HG02973 (cell line): ENCODE results near the gene EIF4A3.

ENCODE experiments used
- ATAC-seq: cut with Tn5 transposase; IDR thresholded peaks from one replicate; pipeline ENCODE4 v1.9.1; 2021; ENCODE audit warnings: moderate library complexity; ENCODE audit not compliant: unreplicated experiment

Gene EIF4A3

DNA sequence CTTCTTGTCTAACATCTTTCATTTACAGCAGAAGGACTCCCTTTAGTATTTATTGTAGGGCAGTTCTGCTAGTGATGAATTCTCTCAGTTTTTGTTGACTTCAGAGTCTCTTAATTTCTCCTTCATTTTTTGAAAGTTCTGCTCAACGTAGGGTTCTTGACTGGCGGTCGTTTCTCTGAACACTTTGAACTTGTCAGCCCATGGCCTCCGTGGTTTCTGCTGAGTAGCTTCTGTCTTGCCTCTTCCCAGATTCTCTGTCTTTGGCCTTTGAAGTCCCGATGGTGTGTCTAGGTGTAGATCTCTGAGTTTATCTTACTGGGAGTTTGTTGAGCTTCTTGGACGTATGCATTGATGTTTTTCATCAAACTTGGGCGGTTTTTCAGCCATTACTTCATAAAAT is 32.2 kb downstream of the EIF4A3 start:
- ATAC-seq, result no peak

DNA sequence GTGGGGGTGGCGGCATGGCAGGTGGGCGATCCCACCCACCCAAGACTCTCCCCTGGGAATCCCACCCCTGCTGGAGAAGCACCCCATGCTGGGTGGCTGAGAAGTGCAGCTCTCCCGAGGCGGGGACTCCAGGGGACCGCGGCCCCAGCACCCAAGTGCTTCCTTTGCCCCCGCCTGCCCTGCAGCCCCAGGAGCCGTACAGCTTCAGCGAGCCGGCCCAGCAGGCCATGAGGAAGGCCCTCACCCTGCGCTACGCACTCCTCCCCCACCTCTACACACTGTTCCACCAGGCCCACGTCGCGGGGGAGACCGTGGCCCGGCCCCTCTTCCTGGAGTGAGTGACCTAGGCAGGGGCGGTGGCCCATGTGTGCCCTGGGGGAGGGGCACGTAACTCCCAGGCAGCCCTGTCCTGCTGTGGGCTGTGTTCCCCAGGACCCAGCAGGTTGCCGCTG is 33.9 kb downstream of the EIF4A3 start:
- ATAC-seq, result no peak

DNA sequence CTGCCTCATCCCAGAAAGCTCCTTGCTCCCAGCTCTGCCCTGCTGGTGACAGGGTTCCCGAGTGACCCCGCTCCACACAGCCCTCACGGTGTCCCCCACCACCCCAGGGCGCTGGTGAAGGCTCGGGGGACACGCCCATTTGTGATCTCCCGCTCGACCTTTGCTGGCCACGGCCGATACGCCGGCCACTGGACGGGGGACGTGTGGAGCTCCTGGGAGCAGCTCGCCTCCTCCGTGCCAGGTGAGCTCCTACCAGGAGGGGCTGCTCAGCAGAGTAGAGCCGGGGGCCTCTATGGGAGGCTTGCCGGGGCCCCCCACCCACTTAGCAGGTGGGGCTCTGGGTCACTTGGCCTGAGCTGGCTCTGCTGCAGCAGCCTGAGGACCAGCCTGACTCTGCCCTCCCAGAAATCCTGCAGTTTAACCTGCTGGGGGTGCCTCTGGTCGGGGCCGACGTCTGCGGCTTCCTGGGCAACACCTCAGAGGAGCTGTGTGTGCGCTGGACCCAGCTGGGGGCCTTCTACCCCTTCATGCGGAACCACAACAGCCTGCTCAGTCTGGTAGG is 34.4 kb downstream of the EIF4A3 start:
- ATAC-seq, result no peak

DNA sequence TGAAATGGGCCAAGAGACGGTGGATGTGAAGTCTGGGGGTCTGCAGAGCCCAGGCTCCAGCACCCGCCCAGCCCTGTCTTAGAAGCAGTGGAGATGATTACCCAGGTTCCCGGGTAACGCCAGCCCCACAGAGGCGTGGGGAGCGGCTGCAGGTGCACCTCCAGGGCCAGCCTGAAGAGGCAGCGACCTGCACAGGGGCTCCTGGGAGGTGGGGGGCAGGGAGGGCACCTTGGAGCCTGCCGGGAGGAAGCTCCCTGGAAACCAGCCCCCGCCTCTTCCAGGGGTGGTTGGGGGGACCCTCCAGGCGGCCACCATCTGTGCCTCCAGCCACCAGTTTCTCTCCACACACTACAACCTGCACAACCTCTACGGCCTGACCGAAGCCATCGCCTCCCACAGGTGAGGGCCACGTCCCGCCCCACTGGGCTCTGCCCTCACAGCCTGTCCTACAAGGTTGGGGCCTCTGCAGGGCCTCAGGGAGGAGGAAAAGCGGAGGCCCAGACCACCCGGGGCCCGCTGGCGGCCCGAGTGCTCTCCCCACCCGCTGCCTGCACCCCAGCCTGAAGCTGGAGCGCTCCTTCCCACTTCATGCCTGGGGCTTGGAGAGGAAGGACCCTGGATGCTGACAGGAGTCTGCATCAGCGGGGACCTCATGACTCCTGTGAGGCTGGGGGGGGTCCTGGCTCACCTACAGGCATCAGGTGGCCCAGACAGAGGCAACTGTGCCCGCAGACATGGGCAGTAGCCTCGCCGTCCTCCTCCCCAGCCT is 35.0 kb downstream of the EIF4A3 start:
- ATAC-seq, result no peak

DNA sequence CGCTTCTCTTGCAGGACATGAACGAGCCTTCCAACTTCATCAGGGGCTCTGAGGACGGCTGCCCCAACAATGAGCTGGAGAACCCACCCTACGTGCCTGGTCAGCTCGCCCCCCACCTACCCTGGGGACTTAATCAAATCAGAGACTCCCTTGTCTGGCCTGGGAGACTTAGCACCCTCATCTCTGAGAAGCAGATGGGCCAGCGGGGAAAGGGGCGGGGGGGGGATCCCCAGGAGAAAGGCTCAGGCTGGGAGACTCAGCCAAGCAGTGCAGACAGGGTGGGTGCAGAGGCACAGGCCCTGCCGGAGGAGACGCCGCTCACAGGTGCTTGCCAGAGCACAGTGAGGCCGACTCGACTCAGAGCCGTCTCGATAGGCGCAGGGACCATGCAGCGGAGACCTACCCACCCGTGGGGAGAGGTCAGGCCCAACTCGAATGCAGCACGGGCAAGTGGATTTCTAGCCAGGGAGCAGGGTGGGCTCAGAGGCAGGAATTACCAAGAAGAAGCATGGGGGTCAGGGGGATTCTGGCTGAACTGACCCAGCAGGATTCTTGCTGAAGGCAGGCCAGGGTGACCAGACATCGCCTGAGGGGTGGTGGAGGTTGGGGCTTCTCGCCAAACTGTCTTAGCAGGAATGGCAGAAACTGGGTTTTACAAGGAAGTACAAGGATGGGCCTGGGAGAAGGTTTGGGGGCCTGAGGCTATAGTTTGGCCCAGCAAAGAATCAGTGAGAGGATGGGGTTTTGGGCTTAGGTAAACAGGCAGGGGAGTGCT is 35.8 kb downstream of the EIF4A3 start:
- no peak for ATAC-seq

DNA sequence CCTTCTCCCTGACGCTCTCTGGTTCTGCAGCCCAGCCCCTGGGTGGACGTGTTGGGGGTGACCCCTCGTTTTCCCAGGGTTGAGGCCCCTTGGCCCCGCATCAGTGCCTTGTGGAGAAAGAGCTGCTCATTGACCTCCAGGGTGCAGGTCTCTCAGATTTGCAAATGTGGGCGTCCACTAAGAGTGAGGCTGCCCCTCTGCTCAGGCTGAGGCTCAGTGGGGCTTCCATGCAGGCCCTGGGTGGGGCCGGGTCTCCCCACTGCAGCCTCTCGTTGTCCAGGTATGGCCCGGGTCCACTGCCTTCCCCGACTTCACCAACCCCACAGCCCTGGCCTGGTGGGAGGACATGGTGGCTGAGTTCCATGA is 36.5 kb downstream of the EIF4A3 start:
- ATAC-seq, result no peak

DNA sequence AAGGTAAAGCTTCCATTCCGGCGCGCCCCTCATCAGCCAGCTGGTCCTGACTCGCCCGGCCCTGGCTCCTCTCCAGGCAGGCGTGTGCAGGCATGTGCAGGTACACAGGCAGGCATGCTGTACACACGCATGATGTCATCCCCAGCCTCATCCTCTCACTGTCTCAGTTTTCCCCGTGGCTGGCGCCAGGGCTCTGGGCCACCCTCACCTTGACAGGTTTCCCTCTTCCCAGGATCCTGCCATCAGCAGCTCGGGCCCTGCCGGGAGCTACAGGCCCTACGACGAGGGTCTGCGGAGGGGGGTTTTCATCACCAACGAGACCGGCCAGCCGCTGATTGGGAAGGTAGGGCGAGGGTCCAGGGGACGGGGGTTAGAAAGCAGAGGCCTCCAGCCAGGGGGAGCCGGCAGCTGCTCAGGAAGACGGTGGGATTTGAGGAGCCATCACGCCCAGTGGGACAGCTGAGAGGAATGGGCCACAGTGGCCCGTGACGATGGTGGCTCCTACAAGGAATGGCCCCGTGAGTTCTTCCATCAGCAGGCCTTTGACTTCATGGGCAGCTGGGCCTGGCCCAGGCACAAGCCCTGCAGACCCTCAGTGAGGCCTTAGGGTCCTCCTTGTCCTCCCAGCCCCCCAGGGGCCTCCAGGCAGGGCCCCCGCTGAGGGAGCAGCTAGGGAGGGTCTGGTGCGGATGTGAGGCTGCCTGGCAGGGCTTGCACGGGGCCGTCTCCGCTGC is 37.0 kb downstream of the EIF4A3 start:
- no peak for ATAC-seq

DNA sequence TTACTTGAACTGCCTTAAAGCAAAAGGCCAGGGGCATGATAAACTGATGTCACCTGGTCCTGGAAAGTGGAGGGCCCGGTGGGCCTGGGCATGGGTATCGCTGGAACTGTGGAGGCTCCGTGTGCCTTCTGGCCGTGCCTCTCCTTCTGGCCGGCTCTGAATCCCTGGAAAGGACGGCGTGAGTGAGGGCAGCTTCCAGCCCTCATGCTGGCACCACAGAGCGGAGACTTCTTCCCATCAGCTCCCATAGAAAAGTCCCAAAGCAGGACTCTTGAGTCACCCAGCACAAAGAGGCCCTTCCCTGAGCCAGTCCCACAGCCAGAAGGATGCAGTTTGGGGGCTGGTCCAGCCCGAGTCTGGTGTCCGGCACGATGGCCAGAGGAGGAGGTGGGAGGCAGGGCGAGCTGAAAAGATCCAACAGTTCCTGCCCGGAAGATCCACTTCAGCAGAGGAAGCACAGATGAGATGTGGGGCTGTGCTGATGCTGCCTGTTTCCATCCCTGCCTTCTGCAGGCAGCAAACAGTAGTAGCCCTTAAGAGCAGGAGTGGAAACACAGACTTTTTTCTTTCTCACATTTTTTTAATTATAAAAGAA is 37.8 kb downstream of the EIF4A3 start:
- no peak for ATAC-seq

DNA sequence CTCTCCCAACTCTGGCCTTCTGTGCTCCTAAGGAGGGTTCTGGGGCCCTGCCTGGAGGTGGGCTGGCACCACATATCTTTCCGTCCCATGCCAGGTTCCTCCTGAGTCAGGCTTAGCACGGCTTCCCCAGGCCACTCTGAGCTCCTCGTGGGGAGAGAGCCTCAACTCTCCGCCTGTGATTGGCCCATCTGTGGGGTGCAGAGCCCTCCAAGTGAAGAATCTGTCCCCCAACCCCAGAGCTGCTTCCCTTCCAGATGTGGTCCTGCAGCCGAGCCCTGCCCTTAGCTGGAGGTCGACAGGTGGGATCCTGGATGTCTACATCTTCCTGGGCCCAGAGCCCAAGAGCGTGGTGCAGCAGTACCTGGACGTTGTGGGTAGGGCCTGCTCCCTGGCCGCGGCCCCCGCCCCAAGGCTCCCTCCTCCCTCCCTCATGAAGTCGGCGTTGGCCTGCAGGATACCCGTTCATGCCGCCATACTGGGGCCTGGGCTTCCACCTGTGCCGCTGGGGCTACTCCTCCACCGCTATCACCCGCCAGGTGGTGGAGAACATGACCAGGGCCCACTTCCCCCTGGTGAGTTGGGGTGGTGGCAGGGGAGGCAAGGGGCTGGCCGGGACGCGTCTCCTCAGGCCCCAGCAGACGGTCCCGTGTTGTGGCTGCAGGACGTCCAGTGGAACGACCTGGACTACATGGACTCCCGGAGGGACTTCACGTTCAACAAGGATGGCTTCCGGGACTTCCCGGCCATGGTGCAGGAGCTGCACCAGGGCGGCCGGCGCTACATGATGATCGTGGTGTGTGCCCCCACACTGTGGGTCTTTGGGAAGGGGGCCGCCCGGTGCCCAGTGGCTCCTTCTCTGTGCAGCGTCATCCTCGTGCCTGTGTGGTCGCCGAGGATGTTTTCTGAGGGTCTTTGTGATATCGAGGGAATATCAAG is 38.6 kb downstream of the EIF4A3 start:
- ATAC-seq, result no peak

DNA sequence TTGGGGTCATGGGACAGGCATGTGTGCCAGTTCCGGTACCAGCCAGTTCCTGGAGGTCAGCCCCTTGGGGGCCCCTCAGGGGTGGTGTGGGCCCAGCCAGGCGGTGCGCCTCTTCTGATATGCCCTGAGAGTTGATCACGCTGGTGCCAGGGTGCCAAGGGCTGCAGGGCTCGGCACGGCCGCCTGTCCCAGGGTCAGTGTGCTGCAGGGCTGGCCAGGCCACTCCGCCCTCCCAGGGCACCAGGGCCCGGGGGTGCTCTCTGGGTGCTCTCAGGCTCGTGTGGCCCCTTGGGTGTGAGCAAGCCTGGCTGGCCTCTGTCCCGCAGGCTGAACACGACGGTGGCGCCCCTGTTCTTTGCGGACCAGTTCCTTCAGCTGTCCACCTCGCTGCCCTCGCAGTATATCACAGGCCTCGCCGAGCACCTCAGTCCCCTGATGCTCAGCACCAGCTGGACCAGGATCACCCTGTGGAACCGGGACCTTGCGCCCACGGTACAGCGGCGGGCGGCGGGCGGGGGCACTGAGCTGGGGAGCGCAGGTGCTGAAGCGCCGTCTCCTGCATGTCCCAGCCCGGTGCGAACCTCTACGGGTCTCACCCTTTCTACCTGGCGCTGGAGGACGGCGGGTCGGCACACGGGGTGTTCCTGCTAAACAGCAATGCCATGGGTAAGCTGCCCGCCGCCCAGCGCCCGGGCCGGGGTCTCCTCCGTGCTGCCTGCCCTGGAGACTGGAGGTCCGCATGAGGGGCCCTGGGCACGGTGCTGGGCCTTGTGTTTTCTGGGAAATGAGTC is 39.5 kb downstream of the EIF4A3 start:
- ATAC-seq, result no peak

DNA sequence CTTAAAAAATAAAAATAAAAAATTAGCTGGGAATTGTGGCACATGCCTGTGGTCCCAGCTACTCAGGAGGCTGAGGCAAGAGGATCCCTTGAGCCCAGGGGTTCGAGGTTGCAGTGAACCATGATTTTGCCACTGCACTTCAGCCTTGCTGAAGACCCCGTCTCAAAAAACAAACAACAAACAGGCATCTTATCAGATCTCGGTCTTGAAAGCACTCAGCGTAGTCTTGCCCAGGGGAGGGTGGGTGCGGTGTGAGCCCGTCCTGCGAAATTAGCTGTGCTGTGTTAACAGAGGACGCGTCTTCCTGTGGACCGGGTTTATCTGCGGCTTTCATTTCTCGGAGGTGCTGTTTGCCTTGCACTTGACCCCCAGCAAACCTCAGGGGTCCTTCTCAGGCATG is 40.2 kb downstream of the EIF4A3 start:
- no peak for ATAC-seq

DNA sequence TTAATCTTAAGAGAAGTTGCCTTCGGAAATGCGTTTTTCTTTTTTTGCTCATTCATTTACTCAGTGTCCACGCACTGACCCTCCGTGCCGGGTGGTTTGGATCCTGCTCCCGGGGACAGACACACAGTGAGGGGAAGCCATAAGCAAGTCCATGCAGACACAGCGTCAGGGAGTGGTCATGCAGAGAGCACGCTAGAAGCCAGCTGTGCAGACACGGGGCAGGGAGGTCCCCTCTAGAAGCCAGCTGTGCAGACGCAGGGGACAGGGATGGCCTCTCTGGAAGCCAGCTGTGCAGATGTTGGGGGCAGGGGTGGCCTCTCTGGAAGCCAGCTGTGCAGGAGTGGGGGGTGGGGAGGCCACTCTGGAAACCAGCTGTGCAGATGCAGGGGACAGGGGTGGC is 40.8 kb downstream of the EIF4A3 start:
- ATAC-seq, result no peak

DNA sequence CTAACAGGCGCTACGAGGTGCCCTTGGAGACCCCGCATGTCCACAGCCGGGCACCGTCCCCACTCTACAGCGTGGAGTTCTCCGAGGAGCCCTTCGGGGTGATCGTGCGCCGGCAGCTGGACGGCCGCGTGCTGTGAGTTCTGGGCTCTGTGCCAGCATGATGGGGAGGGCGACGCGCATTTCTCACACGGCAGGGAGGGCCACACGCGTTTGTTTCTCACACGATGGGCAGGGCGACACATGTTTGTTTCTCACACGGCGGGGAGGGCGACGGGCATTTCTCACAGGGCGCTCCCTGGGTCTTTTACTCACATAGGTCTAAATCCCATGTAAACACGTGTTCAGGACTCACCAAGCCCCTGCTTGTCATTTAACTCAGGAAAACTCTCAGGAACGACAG is 41.2 kb downstream of the EIF4A3 start:
- no peak for ATAC-seq

DNA sequence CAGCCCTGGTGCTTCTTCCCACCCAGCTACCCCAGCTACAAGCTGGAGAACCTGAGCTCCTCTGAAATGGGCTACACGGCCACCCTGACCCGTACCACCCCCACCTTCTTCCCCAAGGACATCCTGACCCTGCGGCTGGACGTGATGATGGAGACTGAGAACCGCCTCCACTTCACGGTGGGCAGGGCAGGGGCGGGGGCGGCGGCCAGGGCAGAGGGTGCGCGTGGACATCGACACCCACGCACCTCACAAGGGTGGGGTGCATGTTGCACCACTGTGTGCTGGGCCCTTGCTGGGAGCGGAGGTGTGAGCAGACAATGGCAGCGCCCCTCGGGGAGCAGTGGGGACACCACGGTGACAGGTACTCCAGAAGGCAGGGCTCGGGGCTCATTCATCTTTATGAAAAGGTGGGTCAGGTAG is 42.0 kb downstream of the EIF4A3 start:
- no peak for ATAC-seq

DNA sequence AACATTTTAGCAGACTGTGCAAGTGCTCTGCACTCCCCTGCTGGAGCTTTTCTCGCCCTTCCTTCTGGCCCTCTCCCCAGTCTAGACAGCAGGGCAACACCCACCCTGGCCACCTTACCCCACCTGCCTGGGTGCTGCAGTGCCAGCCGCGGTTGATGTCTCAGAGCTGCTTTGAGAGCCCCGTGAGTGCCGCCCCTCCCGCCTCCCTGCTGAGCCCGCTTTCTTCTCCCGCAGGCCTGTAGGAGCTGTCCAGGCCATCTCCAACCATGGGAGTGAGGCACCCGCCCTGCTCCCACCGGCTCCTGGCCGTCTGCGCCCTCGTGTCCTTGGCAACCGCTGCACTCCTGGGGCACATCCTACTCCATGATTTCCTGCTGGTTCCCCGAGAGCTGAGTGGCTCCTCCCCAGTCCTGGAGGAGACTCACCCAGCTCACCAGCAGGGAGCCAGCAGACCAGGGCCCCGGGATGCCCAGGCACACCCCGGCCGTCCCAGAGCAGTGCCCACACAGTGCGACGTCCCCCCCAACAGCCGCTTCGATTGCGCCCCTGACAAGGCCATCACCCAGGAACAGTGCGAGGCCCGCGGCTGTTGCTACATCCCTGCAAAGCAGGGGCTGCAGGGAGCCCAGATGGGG is 42.5 kb downstream of the EIF4A3 start:
- ATAC-seq, result no peak

DNA sequence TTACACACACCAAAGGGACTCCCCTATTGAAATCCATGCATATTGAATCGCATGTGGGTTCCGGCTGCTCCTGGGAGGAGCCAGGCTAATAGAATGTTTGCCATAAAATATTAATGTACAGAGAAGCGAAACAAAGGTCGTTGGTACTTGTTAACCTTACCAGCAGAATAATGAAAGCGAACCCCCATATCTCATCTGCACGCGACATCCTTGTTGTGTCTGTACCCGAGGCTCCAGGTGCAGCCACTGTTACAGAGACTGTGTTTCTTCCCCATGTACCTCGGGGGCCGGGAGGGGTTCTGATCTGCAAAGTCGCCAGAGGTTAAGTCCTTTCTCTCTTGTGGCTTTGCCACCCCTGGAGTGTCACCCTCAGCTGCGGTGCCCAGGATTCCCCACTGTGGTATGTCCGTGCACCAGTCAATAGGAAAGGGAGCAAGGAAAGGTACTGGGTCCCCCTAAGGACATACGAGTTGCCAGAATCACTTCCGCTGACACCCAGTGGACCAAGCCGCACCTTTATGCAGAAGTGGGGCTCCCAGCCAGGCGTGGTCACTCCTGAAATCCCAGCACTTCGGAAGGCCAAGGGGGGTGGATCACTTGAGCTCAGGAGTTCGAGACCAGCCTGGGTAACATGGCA is 43.4 kb downstream of the EIF4A3 start:
- ATAC-seq, result no peak

DNA sequence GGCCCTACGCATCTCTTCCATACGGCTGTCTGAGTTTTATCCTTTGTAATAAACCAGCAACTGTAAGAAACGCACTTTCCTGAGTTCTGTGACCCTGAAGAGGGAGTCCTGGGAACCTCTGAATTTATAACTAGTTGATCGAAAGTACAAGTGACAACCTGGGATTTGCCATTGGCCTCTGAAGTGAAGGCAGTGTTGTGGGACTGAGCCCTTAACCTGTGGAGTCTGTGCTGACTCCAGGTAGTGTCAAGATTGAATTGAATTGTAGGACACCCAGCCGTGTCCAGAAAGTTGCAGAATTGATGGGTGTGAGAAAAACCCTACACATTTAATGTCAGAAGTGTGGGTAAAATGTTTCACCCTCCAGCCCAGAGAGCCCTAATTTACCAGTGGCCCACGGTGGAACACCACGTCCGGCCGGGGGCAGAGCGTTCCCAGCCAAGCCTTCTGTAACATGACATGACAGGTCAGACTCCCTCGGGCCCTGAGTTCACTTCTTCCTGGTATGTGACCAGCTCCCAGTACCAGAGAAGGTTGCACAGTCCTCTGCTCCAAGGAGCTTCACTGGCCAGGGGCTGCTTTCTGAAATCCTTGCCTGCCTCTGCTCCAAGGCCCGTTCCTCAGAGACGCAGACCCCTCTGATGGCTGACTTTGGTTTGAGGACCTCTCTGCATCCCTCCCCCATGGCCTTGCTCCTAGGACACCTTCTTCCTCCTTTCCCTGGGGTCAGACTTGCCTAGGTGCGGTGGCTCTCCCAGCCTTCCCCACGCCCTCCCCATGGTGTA is 44.1 kb downstream of the EIF4A3 start:
- no peak for ATAC-seq
